Measurements from ENCODE around the gene TNFRSF11A.
A peak's percentile ranks its signal among the peaks of the same experiment; 100 is the strongest.

The TNFRSF11A gene

DNA sequence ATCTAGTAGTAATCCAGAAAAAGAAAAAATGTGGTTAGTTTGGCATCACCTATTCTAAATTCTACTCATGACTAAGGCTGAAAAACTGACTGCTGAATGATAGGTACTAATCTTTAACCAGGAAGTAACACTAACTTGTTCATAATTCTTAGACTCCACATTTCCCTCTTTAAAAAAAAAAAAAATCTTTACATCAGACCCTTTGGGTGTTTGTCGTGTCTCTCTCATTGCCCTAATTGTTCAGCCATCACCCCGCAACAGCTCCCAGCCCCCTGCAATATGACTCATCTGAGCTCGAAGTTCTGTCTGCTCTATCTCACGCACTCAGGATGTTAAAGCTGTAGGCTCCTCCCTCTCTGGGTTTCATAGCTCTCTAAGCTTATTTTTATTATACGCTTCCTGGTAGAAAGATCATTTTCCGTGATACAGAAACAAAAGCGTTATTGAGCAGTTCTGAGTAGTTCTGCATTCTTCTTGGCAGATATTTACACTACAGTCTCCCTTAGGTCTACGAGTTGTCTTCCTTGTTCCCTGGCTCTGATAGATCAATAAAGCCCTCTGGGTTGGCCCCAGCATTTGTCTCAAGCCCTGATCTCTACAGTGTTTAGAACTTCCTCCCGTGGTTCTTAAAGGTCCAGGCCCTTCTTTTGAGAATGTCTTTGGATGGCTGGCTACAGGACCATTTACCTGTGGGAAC lies 95.6 kb downstream of the TNFRSF11A start:
- ATAC-seq (peak; percentile 97), DNase-seq (peak; percentile 62)
- Mint-ChIP-seq H3K27me3 (peaks cover 2% of the 10 kb centered on the region), H3K36me3 (ENCODE audit: low read depth) (no peaks in the 10 kb centered on the region), H3K4me3 (peak overlapping the region; percentile 74), H3K9me3 (peaks cover 15% of the 10 kb centered on the region), H3K27ac (peak overlapping the region; percentile 98), H3K4me1 (peaks cover 51% of the 10 kb centered on the region)

DNA sequence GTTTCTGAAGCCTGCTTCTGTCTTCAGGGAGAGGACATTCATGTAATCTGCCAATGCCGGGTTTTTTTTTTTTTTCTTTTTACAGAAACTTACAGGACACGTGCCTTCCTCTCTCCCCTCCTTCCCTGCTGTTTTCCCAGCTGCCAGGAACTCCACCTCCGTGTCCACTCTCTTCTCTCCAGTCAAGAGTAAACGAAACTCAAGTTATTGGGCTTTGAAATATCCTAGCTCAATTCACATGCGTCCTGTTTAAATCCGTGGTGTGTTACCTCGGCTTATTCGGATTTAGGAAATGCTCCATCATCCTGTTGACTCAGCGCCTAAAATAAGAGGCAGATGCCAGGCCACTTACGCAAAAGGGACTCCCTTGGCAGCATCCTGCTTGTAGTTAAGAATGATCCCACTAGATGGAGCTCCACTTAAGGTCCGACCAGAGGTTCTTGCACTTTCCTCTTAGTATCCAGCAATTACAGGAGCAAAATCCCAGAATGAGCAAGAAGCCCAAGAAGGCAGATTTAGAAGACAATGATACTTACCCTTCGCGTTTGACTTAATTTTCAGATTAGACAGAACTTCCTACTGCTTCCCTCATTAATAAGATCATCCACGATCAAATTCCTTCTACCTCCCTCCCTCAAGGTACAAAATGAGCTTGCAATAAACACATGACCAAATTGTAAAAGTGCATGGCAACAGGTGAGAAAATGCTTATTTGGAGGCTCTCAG lies 100.5 kb downstream of the TNFRSF11A start:
- Mint-ChIP-seq H3K27ac (peak overlapping the region; percentile 73), H3K27me3 (peaks cover 2% of the 10 kb centered on the region), H3K36me3 (ENCODE audit: low read depth) (no peaks in the 10 kb centered on the region), H3K4me3 (no peak overlapping the region), H3K9me3 (peaks cover 4% of the 10 kb centered on the region), H3K4me1 (peaks cover 30% of the 10 kb centered on the region)
- DNase-seq, result peak; percentile 55
- ATAC-seq, result peak; percentile 59

DNA sequence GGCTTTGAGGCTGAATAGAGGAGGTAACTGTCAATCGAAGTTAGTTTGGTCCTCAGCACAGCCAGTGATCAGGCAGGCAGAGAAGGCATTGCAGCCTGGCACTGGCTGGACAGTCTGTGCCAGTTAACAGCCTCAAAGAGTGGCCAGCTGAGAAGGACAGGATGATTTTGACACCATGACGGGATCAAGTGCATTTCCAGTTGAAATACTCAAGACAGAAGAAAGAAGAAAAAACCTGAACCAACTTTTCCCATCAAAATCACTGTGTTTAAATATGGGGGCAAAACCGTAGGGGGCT lies 101.0 kb downstream of the TNFRSF11A start:
- H3K27me3 Mint-ChIP-seq, result peaks cover 2% of the 10 kb centered on the region
- no peak overlapping the region for H3K27ac Mint-ChIP-seq
- no peak overlapping the region for H3K4me3 Mint-ChIP-seq
- no peak for DNase-seq
- peaks cover 25% of the 10 kb centered on the region for H3K4me1 Mint-ChIP-seq
- H3K9me3 Mint-ChIP-seq, result peaks cover 4% of the 10 kb centered on the region
- ATAC-seq, result no peak
- H3K36me3 Mint-ChIP-seq (ENCODE audit: low read depth), result no peaks in the 10 kb centered on the region

DNA sequence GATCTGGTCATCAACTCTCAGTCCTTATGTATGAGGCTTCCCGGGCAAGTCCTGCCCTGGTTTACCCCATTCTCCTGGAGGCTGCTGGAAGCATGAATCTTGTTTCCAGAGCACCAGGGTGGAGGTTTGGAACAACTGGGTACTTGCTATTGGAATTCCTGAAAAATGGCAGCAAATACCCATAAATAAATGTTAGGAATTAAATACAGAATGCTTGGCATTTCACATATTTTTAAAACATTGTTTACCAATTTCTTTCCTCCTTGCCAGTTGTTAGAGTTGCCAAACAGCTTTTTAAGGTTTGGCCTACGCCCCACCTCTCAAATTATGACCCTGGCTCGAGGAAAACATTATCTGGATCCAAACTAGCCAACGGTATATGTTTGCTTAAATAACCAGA lies 107.1 kb downstream of the TNFRSF11A start:
- DNase-seq, result no peak
- Mint-ChIP-seq H3K36me3 (ENCODE audit: low read depth) (no peaks in the 10 kb centered on the region), H3K4me3 (no peak overlapping the region), H3K4me1 (no peaks in the 10 kb centered on the region), H3K27ac (no peak overlapping the region), H3K27me3 (peaks cover 4% of the 10 kb centered on the region), H3K9me3 (peaks cover 4% of the 10 kb centered on the region)
- ATAC-seq, result no peak

DNA sequence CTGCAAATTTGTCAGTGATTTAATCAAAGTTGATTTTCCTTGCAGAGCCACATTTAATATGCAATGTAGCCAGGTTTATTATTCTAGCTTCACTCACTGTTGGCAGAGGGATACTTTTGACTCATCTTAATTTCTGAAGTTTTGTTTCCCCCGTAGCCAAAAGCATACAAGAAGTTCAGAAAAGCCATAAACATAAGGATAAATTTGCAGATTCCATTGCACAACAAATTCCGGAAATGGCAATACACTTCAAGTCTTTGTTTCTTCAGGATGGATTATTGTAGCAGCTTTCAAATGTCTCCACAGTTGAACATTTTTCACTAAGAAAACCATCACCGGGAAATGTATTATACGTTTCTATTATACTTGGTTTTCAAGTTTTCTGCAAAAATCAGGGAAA lies 109.7 kb downstream of the TNFRSF11A start:
- ATAC-seq (no peak), DNase-seq (no peak)
- no peaks in the 10 kb centered on the region for H3K36me3 Mint-ChIP-seq (ENCODE audit: low read depth)
- H3K27me3 Mint-ChIP-seq, result peaks cover 7% of the 10 kb centered on the region
- H3K27ac Mint-ChIP-seq, result no peak overlapping the region
- no peak overlapping the region for H3K4me3 Mint-ChIP-seq
- no peaks in the 10 kb centered on the region for H3K4me1 Mint-ChIP-seq
- H3K9me3 Mint-ChIP-seq, result no peaks in the 10 kb centered on the region

DNA sequence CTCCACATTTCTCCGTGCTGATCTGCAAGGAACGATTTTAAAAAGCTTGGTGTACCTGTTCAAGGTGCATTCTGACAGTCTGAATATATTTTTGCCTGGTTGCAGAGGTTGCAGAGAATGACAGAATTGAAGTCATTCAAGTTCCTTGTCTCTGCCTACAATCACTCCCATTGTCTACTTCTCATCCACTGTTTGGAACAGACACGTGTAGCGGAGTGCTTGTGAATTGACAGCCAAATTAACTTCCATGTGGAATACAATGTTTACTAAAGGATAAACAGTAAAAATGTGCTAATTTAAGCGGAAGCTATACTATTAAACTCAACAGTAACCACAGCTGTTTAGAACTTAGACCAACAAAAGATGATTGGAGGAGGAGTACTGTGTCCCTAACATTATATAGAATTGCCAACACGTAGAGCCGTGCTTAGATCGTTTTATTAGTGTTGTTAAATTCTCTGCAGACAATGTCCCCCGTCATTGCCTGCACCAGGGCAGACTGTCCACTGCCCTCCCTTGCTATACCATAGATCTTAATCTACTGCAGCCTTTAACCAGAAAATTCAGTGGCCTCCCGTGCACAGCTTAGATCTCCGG lies 110.4 kb downstream of the TNFRSF11A start:
- H3K4me1 Mint-ChIP-seq, result no peaks in the 10 kb centered on the region
- H3K27ac Mint-ChIP-seq, result no peak overlapping the region
- peaks cover 7% of the 10 kb centered on the region for H3K27me3 Mint-ChIP-seq

DNA sequence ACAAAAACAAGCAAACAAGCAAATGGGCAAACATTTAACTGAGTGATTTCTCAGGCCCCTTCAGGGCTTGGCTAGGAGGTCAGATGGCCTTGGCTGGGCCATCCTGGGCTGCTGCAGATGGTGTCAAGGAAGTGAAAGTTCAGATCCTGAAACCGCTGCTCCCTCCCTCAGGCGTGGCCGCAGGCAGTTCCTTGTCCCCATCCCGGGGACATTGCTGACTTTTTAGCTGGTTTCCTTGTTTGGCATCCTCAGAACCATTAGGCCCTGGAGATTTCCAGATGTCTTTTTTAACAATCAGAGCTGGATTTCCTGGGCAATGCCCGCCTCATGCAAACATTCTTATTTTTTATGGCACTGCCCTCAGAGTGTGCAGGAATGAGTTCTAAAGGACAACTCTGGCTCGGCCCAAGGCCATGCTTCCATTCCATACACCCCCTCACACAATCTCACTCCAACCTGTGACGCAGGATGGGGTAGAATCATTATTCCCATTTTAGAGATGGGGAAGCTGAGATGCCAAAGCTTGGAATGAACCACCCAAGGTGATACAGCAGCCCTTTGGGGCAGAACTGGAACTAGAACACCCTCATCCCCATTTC lies 111.6 kb downstream of the TNFRSF11A start:
- no peak for DNase-seq
- Mint-ChIP-seq H3K4me1 (no peaks in the 10 kb centered on the region), H3K27ac (no peak overlapping the region)

More for the DNA sequence above, 110.4 kb downstream of the TNFRSF11A start:
- no peak for DNase-seq
- no peak overlapping the region for H3K4me3 Mint-ChIP-seq
- ATAC-seq, result no peak
- no peaks in the 10 kb centered on the region for H3K9me3 Mint-ChIP-seq
- H3K36me3 Mint-ChIP-seq (ENCODE audit: low read depth), result no peaks in the 10 kb centered on the region

DNA sequence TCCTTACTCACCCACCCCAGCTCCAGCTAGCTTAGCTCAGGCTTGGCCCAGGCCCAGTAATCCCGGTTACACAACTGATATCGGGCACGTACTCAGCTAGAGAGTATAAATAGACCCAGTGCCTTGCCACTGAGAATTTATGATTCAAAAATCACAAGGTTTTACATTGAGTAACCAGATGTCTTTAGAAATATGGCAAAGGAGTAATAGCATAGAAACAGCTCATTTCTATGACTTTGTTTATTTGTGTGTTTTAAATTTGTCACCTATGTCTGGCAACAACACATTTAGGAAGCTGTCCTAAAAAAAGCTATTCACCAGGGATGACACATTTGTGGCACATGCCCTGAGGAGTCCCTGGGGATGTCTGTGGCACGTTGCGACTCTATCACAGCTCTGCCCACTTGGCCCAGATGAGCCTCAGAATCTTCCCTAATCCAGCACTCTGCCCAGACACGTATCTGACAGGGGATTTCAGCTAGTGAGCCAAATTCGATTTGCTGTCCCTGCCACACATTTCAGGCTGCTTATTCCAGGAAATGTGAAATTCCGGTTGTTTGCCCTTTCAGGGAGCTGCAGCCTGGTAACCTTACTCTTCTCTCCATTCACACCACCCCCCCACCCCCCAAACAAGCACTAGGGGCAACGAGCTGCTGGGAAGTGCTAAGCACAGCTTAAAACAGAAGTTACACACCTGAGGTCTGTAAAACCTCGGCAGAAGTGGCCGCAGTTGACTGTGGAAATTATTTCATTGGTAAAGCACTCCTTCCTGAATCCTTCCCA lies 112.3 kb downstream of the TNFRSF11A start:
- DNase-seq (no peak), ATAC-seq (no peak)
- no peaks in the 10 kb centered on the region for H3K4me1 Mint-ChIP-seq
- no peak overlapping the region for H3K27ac Mint-ChIP-seq
- no peaks in the 10 kb centered on the region for H3K36me3 Mint-ChIP-seq (ENCODE audit: low read depth)
- no peaks in the 10 kb centered on the region for H3K9me3 Mint-ChIP-seq
- H3K4me3 Mint-ChIP-seq, result no peak overlapping the region
- H3K27me3 Mint-ChIP-seq, result peaks cover 7% of the 10 kb centered on the region

More for the DNA sequence above, 111.6 kb downstream of the TNFRSF11A start:
- H3K27me3 Mint-ChIP-seq, result peaks cover 7% of the 10 kb centered on the region
- H3K9me3 Mint-ChIP-seq, result no peaks in the 10 kb centered on the region
- H3K4me3 Mint-ChIP-seq, result no peak overlapping the region
- no peak for ATAC-seq
- no peaks in the 10 kb centered on the region for H3K36me3 Mint-ChIP-seq (ENCODE audit: low read depth)

DNA sequence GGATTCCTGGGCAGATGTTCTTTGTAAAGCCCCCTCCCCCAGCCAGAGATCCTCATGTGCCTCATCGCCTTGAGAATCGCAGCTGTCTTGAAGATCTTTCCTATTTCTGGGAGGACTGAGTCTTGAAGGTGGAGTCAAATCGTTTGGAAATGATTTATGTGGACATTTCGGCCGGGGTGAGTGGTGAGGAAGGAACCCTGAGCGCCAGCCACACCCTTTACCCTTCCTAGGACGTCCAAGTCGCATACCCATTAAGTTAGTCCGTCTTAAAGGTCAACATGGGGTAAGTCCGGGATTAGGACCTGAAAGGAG lies 112.9 kb downstream of the TNFRSF11A start:
- Mint-ChIP-seq H3K4me1 (no peaks in the 10 kb centered on the region), H3K27ac (no peak overlapping the region), H3K36me3 (ENCODE audit: low read depth) (no peaks in the 10 kb centered on the region), H3K9me3 (no peaks in the 10 kb centered on the region), H3K4me3 (no peak overlapping the region), H3K27me3 (peaks cover 7% of the 10 kb centered on the region)
- no peak for DNase-seq
- ATAC-seq, result no peak

DNA sequence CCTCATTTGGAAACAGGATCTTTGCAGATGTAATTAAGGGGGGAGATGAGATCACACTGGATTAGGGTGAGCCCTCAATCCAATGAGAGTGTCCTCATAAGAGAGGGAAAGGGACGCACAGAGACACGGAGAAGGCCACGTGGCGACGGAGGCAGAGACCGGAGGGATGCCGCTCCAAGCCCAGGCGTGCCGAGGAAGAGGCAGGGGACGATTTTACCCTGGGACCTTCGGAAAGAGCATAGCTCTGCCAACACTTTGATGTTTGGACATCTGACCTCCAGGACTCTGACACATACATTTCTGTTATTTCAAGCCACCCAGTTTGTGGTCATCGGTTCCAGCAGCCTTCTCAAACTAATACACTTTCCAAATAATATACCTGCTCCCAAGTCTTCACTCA lies 113.3 kb downstream of the TNFRSF11A start:
- DNase-seq, result no peak
- Mint-ChIP-seq H3K36me3 (ENCODE audit: low read depth) (no peaks in the 10 kb centered on the region), H3K27ac (no peak overlapping the region)

DNA sequence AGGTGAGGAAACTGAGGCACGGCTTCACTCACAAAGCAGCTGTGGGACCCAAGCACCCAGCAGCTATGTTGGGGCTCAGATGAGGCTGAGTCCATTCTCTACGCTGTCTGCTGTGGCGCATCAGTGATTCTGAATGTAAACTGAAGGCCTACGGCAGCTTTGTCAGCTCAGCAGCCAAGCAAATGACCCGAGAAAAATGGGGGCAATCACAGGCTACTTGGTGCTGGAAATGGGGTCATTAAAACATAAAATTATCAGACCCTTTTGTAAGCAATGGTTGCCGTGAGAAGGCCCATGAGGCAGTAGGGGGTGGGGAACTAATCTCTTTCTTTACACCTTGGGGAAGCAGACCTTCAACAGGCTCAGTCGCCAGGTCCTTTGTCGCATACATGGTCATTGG lies 113.8 kb downstream of the TNFRSF11A start:
- no peak for DNase-seq
- no peaks in the 10 kb centered on the region for H3K9me3 Mint-ChIP-seq
- H3K36me3 Mint-ChIP-seq (ENCODE audit: low read depth), result no peaks in the 10 kb centered on the region
- ATAC-seq, result no peak
- no peak overlapping the region for H3K27ac Mint-ChIP-seq
- H3K27me3 Mint-ChIP-seq, result peaks cover 7% of the 10 kb centered on the region
- H3K4me3 Mint-ChIP-seq, result no peak overlapping the region
- H3K4me1 Mint-ChIP-seq, result no peaks in the 10 kb centered on the region

More for the DNA sequence above, 113.3 kb downstream of the TNFRSF11A start:
- H3K4me1 Mint-ChIP-seq, result no peaks in the 10 kb centered on the region
- H3K9me3 Mint-ChIP-seq, result no peaks in the 10 kb centered on the region
- no peak overlapping the region for H3K4me3 Mint-ChIP-seq
- no peak for ATAC-seq
- H3K27me3 Mint-ChIP-seq, result peaks cover 7% of the 10 kb centered on the region

Data from activated naive CD8-positive, alpha-beta T cell treated with anti-CD3 and anti-CD28 coated beads, Interleukin-2, amount 50 U/mL, for 24 hours (primary cell).